Stimulated activated CD4-positive, alpha-beta T cell treated with anti-CD3 and anti-CD28 coated beads, Interleukin-4, amount 100 ng/mL, for 1 hour (primary cell): ENCODE results near the gene BTBD9.

Source experiments
- DNase-seq: peaks from one replicate; pipeline ENCODE4 v3.0.0-alpha.2; 2020

Gene BTBD9

DNA sequence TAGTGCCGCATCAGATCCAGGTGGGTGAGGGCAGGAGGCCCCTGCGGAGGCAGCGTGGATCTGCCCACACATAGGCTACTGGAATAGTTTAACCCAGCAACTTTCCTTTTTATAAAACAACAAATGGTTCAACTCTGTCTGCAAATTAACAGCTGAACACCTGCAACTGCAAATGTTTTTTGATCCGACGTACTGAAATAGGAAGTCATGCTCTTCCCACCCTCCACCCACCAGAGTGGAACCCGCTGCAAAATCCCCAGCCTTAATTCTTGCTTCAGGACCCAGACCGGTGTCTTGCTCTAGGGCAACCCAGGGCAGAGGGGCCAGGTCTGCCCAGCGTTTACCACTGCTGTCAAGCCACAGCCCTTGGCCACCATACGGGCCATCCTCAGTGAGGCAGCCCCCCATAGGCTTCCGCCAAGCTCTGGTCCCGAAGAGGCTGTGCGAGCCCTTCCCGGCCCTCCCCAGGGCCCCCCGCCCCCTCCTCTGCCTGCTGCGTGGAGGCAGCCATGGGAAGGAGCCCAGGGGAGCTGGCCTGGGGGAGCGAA, 485.9 kb downstream of the BTBD9 start:
- DNase-seq = no peak

DNA sequence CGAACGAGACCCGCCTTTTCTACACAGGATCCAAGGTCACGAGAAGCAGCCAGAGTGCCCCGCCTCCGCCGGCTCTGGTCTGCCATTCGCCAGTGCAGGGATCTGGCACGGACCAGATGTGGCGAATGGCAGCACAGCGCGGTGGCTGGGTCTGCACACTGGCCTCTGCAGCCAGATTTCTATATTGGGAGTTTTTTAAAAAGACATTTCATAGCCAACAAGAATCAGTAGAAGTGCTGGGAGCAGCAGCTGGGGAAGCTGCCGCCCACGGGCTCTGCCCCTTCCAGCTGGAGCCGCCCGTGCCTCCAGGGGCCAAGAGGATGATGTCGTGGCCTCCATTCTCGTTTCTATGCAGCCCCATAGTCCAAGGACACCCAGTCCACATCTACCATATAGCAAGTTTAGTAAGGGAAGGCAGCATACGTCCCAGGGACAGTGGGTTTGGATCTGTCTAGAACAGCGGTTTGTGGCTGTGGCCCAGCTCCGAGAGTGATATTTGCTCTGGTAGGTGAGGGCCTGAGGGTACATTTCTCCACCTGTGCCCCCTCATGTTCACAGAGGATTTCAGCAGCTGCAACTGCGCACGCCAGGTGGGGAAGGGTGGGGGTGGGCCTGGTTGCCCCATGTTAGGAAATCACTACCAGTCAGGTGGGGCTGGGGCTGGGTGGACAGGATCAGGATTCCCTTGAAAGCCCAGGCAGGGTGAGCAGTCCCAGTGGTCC, 486.5 kb downstream of the BTBD9 start:
- no peak for DNase-seq

DNA sequence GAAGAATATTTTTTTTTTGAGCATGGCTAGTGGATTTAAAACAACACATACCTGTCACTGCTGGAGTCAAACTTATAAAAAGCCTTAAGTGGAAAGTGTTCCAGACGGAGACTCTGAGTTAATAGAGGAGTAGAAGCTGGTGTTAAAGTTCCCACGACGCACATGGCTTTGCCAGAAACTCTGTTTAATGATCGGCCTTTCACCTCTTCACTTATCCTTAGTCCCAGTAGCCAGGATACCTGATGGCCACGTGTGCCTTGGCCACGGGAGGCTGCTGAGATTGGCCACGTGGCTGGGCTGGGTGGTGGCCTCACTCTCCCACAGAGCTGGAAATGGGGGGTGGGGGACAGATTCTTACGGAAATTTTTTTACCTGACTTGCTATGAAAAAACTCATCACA, 487.1 kb downstream of the BTBD9 start:
- DNase-seq = no peak

DNA sequence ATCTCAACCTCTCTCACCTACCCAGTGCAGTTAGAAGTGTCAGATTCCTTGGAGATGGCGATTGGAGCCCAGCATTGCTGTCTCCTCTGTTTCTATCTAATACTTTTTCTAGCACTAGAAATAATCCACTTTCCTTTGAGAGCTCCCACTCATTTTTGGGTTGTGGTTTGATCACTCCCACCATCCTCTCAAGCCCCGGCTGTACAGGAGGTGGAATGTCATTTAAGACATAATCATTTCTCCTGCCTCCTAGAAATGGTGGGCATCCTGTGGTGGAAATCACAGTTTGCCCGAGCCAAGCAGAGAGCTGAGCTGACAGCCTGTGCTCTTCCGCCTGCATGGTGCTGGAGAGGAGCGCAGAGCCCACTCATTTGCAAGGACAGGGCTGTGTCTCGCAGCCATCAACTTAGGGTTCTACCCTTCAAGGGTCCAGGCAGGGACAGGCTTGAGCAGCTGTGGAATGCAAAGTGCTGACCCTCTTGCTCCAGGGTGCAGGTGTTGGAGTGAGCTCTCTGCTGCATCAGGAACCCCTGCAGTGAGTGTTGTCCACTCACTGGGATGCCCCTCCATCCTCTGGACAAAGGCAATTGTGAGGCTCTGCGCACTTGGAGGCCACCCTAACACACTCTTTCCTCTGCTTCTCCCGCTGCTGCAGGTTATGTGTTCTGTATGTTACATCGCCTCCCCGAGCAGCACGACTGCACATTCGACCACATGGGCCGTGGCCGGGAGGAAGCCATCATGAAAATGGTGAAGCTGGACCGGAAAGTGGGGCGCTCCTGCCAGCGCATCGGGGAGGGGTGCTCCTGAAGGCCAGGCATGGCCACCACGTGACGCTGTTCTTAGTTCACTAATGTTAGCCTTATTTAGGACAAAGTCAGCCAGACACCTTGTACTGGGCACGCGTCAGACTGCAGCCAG, 487.9 kb downstream of the BTBD9 start:
- DNase-seq = no peak

DNA sequence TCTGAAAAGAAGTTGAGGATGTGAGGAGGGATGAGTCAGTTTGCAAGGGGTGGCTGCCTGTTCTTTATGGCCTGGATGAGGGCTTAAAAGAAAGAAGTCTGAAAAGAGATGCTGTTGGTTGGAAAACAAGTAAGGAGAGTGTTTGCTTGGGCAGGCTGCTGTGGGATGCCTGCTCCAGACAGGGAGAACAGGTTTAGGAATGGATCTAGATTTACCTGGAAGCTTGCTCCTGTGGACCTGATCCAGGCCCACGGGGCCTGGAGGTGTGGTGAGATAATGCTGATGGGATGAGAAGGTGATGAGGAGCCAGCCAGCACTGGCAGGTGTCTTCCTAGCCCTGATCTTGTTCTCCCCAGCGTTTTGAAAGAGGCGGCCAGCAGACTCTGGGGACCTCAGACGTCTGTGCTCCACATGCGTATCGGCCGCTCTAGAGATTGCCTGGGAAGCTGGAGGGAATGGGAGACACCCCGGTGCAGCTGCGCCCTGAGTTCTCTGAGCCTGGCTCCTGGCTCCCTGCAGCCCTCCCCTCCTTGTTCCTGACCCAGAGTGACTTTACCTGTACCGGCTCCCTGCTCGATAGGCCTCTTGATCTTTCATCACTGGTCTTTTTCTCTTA, 488.9 kb downstream of the BTBD9 start:
- DNase-seq = no peak

DNA sequence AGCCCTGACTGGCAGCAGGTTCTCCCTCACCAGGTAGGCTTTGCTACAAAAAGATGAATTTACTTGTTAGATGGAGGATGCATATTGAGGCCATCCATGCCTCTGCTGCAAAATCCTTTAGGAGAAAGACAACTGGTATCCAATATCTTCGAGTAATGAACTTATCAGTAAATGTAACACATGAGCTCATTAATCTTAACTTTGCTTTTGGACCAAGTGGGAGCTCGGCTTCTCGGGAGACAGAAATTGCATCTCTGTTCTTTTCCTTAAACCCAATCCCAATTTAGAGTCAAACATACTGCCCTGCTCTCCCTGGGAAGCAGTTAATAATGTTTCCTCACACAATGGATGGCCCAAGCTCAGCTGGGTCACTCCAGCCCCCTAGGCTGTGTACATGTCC, 489.7 kb downstream of the BTBD9 start:
- DNase-seq = no peak

DNA sequence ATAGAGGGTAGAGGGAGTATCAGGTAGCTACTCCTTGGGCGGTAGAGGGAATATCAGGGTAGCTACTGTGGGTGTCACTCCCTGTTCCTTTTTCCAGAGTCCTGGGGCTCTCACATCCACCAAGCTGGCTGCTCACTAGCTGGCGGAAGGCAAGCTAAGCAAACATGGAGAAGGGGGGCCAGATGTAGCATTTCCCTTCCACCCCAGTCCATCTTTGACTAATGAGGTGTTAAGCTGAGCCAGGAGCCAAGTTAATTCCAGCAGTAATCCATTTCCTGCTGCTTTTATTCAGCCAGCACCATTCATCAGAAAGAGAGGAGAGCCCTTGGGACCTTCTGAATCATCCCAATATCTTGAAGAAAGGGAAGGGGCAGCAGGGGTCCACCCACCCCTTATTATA, 490.2 kb downstream of the BTBD9 start:
- DNase-seq = no peak

DNA sequence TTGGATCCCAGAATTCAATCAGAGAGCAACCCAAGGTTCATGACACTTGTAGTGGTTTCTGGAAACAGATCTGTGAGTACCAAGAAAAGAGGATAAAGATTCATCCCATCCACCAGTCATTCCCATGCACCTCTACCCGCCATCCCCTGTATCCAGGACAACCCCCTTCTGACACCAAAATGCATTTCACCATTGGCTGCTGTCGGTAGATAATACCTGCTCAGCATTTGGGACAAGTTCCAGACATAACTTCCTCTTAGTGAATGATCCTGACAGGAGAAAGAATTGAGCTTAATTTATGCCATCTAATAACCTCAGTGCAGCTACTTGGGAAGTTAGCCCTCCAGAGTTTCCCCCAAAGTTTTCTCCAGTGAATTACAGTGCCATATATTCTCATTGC, 491.1 kb downstream of the BTBD9 start:
- DNase-seq = no peak

DNA sequence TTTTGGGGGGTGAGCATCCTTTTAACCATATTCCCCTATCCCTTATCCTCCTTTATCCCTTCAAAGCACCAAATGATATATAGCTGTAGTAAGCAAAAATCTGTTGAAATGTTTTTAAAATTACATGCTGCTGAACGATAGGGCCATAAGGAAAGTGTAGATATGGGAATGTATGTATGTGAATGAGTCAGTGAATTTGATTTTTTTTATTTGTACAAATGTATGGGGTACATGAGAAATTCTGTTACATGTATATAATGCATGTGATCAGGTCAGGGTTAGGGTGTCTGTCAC, 493.0 kb downstream of the BTBD9 start:
- no peak for DNase-seq

DNA sequence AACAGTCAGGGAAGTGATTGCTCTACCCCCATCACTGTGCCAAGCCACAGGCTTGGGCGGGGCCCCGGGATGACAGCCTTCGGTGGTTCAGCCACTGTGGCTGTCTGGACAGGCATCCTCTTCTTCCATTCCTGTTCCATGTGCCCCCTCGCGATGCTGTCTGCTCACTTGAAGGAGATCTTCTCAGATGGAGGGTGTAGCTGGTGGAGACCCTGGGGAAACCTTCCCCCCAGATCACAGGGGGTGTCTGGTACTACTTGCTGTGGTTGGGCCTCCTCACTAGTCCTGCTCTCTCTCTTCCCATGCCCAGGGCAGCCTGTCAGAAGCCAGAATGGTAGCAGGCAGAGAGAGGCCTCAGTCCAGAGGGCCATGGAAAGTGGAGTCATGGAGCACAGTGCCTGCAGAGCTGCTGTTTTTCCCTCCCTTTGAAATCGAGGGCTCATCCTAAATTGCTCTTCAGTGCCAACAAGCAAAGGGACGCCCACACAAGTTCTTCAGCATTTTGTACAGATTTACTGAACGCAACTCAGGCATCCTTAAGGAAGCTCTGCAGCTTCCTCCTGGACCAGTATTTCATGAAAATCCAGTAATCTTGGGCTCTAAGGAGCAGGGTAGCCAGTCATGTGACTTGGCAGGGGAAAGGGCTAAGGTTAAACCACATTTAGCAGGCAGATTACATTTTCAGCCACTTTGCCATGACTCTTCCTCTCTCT, 493.6 kb downstream of the BTBD9 start:
- no peak for DNase-seq

DNA sequence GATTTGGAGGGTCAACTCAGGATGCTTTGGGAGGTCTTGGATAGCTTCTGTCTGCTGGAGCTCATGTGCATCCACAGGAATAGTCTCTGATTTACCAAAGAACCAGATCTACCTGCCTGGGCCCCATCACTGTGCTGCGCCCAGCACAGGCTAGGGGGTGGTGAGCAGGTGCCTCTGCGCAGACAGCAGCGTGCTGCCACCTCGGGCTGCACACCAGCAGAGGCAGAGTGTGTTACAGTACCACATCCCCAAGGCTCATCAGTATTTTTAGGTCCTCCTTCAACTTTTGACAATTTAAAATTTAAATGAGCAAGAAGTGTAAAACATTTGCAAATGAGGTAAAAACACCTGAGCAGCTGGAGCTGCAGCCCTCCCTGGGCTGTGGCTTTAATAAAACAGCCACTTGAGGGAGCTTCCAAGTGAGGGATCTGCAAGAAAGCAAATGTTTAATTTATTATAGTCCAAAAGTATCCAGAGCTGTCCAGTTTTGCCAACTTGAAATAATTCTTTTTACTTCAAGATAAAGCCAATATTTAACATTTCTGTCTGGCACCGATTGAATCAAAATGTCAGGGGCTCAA, 495.3 kb downstream of the BTBD9 start:
- no peak for DNase-seq

DNA sequence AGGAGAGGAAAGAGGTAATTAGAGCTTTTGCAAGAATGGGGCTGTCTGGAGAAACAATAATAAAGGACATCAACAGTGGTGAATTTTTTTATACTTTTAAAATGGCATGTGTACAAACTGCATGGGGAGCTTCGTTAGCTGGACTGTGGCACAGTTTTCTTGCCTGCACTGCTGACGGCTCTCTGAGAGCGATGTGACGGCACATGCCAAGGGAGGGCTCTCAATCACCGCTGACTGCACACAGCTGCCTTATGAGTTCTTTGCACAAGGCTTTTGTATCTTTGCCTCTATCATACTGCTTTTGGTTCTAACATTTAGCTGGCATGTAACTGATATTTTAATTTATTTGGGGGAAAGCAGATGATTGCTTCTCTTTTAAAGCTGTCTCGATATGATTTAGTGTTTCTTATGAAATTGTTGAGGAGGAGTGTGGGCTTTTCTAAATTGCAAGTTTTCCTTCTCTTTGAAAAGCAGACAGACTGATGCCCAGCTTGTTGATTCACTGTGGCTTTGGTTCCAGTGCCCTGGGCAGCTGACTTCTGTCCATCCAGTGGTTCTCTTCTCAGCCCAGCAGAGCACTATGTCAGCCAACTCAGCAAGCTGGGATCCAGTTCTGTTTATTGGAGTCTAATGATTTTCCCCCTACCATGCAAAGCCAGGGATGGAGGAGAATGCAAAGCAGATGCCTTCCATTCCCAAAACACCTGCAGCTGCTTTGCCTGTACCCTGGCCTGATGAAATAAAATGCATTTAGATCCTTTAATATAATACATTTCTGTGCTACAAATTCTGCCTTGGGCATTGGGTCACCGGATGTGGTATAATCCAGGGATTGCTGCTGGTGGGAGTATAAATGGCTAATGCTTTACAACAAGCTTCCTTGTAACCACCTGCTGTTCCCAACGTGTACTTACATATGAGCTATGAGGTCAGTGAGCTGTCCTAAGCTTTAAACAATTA, 496.3 kb downstream of the BTBD9 start:
- no peak for DNase-seq

DNA sequence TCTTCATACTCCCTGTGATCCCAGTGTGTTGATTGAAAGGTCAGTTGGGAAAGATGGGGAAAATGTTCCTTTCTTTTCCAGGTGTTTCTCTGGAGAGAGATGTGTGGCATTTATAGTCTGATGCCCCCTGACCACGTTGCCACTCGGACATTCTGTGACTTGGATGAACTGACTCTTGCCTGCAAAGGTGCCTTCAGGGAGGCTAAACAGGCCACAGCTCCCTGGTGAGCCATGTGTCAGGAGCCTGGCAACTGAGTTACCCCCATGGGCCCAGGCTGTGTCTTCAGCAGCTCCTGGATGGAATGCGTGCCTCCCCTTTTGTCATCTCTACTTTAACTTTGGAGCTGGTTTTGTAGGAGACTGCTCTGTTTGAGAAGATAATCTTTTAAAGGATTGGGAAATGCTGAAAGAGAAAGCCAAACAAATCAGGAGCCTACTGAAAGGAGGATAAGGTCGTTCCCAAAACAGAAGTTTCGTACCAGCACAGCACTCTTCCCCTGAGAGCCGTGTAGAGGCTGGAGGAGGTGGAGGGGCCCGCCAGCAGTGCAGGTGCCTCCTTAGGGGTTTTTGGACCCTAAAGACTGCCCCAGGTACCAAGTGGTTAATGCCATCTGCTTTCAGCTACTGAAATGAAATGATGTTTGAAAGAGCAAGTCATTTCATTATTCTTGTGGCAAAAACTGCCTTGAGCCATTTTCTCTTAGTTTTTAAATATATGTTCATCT, 497.4 kb downstream of the BTBD9 start:
- DNase-seq = no peak

DNA sequence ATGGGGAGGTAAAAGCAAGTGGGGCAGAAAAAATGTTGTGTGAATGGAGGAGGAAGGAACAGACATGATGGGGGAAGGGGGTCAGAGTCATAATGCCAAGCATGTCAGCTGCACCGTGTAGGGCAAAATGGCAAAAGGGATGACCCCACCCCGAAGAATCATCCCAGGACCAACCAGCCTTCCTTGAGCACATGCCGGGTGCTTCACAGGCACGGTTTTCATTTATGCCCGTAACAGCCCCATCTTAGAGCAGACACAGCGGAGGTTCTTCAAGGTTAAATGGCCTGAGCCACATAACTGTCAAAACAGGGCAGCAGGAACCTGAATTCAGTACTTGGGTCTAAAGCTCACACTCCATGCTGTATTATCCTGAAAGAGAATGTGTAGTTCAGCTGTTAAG, 498.0 kb downstream of the BTBD9 start:
- no peak for DNase-seq

DNA sequence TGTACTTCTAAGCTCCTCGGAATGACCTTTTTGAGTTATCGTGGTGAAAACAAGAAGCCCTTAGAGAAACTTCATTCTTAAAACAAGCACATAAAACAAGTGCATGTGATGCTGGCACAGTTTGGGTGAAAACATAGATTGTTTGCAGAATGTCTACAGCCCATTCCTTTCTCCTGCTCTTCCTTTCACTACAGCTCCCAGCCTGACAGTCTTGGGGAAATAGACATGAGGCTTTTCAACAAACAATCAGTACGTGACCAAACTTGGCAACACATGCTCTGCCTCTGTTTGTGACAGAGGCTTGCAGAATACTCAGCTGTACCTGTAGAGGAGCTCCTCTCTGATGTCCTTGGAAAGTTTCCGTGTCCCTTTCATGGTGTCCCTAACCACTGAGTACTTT, 498.6 kb downstream of the BTBD9 start:
- DNase-seq = no peak

DNA sequence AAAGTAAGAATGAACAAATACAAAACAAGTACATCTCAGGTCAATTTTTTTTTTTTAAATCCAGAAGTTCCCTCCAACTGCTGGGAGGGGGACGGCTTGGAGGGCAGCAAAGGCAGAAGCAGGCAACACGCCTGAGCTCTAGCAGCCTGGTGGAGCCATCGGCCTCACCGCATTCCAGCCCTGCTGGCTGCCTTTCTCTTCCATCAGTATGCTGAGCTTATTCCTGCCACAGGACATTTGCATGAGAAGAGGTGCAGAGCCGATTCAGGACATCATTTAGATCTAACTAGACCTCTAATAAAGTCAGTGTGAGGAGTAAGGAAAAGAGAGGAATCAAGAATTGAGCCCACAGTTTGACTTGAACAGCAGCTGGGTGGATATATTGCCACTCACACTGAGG, 501.4 kb downstream of the BTBD9 start:
- no peak for DNase-seq

DNA sequence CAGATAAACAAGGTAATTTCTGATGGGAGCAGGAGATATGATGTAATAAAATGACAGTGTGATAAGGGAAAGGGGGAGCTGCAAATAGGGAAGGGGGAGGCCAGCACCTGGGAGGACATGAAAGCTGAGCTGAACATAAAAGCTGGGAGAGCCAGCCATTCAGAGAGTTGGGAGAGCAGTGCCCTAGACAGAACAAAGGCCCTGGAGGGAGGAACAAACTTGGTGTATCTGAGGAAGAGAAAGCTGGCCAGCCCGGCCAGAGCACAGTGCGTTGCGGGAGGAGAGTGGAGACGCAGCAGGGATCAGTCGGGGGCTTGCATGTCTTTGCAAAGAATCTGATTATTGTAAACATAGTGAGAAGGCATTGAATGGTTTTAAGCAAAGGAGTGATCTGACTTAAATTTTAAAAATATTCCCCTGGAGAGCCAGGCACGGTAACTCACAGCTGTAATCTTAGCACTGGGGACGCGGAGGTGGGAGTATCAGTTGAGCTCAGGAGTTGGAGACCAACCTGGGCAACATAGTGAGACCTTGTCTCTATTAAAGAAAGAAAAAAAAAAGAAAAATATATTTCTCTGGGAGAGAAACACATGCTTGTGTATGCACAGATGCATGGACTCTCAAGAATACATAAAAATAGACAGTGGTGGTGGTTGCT, 502.0 kb downstream of the BTBD9 start:
- DNase-seq = no peak

DNA sequence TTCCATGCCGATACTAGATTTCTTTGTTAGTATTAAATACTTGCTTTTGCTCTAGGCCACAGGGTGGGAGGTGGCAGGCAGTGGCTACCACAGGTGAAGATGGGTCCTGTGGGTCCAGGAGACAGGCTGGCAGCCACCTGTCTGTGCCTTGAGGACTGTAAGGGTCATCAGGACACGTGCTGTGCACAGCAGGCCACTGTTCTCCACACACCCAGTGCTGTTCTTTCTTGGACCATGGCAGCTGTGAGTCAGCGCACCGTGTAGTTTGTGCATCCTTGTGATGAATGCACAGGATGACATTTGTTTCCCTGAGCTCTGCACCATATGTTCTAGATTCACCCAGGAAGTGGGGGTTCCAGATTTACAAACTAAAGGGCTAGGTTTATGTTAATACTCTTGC, 503.2 kb downstream of the BTBD9 start:
- no peak for DNase-seq

DNA sequence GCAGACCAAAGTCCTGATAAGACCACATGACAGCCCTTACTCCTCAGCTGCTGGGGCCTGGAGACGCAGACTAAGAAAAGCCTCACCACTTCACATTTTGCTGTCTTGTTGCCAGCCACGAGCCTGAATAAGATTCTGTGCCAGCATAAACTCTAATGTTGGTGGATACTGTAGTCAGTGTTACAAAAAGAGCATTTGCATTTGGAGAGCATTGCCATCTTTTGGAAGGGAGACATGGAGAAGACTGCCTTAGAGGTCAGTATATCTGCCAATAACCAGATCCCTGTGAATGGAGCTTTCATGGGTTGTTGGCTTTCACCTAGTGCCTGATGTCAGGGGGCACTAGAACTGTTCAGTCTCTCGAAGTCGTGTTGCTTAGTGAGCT, 505.0 kb downstream of the BTBD9 start:
- DNase-seq = no peak

DNA sequence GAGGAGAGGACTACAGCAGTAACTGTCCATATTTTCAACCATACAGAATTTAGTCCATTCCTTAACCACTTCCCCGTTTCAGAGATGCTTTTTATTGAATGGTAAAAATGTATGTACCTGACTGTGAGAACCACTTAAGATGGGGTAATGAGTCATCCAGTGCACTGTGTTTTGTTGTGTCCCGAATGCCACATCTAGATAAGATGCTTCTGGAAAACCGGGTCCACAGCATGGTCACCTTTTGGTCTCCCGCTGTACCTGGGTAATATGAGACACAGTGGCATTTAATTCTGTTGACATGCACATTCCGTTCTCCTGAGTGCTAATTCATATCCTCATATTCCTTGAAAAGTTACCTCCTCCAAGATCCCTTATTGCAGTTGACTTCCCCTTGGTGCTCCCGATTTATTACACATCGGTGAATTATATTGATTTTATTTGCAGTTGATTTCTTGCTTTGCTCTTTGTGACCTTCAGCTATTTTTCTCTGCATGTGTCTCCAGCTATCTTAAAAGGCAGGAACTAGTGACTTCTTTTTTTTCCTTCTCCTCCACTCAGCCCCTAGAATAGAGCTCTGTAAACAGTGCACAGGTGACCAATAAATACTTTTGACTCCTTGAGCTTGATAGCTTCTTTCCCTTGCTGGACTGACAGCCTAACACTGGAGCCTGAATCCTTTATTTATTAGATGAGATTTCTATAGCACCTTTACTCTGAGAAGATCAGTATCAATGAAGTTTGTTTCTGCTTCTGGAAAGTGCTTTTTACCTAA, 505.6 kb downstream of the BTBD9 start:
- DNase-seq = no peak
